Fibroblast of skin of abdomen (primary cell): ENCODE measurements around the gene EVA1C.
"Not testable (repeated sequence)": the region's sequence is repeated elsewhere in the genome, so short reads cannot be mapped to it uniquely, and the experiment has no call there.

Experiments
- DNase-seq: peaks from one replicate; pipeline ENCODE4 v3.0.0-alpha.2; 2013

EVA1C gene

DNA sequence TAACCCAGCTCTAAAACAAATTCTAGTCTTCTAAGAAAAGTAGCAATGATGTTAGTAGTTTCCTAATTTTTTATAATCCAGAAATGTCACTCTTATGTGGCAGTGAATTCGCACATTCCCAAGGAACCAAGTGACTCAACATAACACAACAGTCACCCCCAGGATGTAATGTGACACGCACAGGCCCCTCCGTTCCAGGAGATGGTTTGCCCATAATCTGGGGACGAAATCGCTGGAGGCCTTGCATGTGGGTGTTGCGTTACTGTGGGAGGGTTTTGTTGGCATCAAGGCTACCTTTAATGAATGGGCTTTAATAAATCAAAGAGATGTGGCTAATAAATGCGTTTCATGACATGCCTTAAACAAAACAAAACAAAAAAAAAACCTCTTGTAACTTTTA is 50.9 kb downstream of the EVA1C start:
- DNase-seq, result no peak

DNA sequence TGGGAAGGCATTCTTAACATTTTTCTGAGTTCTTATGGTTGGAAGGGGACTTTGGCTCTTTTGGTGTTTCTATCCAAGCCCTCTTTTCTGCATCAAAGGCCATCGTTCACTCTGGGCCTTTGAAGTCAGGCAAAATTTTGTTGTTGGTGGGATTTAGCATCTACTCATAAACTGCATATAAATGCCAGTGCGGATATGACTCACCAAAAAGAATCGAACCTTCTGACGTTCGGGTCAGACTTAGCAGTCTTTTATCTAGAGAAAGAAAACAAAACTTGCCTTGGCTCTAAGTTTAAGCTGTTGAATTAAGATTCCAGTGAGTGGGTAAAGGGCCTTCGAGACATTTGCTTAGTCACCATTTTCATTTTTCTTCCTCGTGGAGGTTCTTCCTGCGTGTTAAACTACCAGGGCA is 51.4 kb downstream of the EVA1C start:
- DNase-seq, result peak; percentile 34

DNA sequence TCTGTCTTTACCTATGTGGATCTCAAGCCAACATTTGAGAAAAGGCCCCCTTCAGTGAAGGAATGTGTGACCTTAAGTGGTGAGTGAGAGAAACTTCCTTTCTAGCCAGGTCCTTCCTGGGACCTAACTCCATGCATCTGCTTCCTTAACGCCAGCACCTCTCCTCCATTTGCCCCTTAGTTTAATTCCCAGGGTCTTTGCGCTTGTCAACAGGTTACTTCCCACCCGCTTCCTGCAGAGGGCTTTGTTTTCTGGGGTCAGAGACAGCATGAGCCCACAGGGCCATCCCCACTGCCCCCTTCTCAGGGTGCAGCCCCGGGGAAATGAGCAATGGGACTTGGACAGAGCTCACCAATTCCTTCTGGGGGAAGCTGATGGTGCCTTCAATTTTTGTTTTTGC is 54.8 kb downstream of the EVA1C start:
- DNase-seq, result no peak

DNA sequence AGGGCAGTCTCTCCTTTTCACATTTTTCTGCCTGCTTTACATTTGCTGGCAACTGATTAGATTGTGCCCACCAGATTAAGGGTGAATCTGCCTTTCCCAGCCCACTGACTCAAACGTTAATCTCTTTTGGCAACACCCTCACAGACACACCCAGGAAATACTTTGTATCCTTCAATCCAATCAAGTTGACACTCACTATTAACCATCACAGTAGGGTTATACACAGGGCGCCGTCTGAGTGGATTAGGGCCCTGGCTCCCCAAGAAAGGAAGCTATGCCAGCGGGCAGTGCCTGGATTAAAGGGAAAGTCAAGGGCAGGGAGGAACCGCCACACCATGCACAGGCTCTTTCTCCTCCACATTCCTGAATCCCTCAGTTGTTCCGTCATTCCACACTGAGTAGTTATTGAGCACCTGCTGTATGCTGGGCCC is 56.2 kb downstream of the EVA1C start:
- no peak for DNase-seq

DNA sequence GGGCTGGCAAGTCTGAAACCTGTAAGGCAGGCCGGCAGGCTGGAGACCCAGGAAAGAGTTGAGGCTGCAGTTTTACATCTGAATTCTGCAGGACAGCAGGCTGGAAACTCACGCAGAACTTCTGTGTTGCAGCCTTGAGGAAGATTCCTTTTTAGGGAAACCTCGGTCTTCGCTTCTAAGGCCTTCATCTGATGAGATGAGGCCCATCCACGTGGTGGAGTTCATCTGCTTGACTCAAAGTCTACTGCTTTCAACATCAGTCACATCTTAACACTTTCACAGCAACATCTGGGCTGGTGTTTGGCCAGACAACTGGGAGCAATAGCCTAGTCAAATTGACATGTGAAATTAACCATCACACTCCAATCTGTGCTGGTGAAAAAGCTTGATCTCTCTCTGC is 57.1 kb downstream of the EVA1C start:
- DNase-seq, result no peak

DNA sequence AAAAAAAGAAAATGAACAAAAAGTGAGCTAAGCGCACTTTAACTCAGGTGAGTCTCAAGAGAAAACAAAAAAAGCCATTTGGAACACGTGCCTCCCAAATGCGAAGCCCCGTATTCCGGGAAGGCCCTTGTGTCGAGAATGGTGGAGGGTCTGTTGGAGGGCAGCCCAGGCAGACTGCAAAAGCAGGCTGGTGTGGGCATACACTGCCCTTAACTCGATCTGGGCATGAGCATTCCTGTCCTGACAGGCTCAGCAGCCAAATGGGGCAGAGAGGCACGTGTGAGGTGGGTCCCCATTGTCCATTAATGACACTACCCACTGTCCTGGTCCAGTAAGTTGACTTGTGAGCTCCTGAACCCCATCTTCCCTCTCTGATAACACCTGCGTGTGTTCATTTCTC is 57.7 kb downstream of the EVA1C start:
- DNase-seq, result no peak

DNA sequence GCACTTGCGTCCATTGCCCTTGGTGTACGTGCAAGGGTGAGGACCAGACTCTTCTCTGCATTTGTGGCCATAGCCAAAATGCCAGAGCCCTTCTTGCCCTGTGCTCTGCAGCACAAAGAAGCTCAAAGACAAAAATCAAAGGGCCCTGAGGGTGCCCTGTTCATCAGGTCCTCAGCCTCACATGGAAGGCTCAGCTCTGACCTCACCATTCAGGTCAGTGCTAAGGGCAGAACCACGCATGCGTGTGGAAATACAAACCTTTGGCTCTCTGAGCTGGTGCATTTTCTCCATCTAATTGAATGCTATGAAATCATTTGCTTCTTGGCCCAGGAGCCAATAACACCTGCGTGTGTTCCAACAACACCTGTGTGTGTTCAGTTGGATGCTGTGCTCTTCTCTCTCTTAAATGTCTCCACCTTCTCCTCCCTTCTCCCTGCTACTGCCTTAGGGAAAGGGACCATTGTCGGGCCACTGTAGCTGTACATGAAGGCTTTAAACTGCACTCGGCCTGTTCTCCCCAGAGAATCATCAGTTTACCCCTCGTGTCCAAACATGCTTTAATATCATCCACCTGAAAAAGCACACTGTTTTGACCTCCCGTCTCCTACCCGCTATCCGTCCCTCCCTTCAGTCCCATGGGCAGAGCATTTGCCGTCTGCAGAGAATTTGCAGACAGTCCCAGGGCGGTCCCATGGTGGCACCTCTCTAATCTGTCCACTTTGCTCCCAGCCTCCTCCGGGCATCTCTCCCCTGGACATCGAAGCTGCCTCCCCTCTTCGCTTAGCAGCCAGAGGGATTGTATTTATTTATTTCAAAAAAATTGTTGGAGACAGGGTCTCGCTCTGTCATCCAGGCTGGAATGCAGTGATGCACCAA is 60.6 kb downstream of the EVA1C start:
- no peak for DNase-seq

DNA sequence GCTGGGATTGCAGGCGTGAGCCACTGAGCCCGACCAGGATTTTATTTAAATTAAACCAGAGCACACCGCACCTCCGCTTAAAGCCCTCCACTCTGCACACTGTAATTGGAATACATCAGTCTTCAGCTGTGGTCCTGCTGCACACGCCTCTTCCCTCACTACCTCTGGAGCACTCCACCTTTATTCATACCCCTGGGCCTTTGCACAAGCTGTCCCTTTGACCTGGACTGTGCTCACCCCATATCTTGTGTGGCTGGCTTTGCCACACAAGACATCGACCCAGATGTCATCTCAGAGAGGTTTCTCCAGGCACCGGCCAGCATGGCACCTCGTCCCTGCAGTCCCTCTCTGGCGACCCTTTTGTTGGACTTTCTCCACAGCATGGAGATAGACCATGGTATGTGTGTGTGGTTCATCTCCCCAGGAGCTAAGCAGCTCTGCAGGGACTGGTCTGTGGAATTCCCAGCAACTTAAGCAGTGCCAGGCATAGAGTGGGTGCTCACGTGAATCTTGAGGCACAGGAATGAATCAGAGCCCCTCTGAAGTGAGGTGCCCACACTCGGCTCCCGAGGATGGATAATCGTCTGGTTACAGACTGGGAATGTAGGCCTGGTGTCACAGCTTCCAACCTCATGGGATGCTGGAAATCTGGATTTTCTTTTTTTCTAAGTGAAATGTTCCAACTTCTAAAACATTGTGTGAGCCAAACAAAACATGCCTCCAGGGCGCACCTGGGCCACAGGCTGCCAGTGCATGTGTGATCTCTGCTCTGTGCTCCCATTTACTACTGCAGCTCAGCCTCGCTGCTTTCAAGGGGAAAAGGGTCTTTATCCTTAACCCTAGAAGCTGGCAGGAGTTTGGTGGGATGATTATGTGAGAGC is 61.9 kb downstream of the EVA1C start:
- DNase-seq, result no peak

DNA sequence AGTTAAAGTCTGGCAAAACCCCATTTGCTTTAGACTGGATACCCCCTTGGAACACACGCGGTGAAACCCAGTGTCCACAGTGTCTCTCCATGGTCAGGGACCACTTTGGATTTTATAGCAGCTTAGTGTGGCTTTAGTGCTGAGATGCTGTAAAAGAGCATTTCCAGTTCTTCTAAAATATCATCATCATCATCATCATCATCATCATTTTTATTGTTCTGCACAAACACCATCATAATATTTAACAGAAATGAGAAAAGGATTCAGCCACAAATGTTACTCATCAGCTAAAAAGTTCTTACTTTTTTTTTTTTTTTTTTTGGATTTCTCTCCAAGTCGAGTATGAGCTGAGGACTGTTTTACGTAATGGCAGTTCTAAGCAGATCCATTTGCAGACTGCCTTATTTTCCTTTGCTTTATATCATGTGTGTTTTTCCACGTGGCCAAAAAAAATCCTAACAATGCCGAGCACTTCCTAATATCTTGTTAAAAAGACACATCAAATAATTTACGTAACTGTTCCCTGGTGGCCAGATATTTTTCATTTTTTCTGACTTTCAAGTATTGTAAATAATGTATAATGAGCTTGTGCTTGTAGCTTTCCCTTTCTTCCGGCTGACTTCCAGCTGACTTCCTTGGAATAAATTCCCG is 62.8 kb downstream of the EVA1C start:
- DNase-seq, result peak; percentile 84

DNA sequence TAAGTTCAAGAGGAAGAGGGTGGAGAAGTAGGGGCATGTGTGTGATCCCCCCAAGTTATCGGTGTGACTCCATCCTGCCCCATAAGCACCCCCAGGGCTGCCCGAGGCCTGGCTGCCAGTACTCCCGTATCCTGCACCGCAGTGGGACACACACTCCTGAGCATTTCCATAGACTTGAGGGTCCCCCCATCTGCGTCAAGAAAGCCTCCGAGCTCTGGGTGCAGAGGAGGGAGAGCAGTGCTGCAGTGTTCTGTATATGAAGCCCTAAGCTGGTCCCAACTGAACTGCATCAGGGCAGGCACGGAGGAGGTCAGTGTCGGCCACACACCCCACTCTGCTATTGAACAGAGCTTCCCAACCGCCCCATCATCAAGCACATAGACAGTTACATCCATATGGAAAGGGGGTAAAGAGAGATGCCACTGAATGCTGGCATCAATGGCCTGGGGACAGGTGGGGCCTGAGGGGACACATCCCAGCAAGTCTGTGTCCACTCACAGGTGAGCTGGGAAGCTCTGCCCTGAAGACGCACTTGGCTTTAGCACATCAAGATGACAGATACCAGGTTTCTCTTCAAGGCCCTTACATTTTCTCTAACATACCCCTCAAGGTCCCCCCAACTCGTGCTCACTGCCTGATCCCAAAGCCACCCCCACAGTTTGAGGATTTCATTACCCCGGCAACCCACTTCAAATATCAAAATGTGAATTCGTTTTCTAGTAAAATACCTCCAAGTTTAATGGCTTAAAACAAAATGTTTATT is 64.3 kb downstream of the EVA1C start:
- DNase-seq, result no peak

DNA sequence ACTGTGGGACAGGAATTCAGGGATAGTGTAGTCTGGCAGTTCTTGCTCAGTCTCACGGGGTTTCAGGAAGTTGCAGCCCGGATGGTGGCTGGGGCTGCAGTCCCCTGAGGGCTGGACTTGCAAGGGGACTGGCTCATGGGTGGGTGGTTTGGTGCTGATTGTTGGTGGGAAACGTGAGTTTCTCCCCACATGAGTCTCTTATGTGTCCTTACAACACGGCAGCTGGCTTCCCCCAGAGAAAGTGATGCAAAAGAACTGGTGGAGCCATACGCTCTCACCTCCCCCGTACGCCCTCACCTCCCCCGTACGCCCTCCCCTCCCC is 64.9 kb downstream of the EVA1C start:
- no peak for DNase-seq

DNA sequence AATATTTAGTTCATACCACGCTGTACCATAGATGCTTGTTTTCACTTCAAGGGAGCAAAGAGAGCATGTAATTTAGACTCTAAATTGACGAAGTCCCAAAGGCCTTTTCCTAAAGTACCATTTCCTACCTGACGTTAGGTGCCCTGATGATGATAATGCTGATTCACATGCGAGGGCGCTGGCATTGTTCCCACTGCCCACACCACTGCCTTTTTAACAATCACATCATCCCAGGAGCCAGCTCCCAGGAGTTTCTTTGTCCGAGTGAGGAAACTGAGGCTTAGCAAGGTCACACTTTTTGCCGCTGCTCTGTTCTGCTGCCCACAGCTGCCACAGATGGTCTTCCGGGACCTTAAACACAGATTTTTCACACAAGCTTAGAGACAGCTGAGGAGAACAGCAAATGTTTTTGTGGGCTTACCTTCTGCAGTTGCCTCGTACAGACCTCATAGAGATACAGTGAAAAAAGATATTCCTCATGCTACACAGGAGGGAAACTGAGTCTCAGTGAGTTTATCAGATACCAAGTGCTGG is 69.4 kb downstream of the EVA1C start:
- DNase-seq, result no peak

DNA sequence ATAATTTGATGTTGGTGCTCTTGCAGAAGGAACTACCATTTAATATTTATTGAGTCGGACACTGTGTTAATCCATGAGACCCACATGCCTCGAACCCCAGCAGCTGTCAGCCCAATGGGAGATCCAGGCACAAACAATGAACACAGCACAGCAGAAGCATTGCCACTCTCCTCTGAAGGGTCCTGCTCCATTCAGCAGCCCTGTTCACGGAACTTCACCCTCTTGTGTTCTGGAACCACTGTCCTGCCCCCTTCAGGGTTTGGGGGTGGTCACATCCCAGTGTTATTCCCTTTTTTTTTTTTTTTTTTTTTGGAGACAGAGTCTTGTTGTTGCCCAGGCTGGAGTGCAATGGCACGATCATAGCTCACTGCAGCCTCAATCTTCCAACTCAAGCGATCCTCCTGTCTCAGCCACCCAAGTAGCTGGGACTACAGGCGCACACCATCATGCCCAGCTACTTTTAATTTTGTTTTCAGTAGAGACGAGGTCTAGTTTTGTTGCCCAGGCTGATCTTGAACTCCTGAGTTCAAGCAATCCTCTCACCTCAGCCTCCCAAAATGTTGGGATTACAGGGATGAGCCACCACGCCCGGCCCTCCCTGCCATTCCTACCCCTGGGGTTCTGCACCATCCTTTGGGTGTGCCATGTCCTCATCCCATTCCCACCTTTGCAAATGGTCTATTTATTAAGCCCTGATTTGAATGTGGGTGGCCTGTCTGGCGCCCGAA is 70.2 kb downstream of the EVA1C start:
- DNase-seq, result no peak

DNA sequence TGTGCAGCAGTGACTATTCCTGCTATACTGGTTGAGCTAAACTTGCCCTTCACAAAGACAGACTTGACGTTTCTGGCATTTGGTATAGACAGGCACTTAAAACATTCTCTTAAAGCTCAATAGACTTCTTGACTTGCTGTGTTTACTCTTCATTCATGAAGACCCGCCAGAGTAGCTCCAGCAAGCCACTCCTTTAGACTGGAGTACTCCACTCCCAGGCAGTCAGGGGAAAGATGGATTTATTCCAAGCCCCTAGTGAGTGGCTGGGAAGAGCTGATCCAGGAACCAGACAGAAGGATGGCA is 70.7 kb downstream of the EVA1C start:
- no peak for DNase-seq

DNA sequence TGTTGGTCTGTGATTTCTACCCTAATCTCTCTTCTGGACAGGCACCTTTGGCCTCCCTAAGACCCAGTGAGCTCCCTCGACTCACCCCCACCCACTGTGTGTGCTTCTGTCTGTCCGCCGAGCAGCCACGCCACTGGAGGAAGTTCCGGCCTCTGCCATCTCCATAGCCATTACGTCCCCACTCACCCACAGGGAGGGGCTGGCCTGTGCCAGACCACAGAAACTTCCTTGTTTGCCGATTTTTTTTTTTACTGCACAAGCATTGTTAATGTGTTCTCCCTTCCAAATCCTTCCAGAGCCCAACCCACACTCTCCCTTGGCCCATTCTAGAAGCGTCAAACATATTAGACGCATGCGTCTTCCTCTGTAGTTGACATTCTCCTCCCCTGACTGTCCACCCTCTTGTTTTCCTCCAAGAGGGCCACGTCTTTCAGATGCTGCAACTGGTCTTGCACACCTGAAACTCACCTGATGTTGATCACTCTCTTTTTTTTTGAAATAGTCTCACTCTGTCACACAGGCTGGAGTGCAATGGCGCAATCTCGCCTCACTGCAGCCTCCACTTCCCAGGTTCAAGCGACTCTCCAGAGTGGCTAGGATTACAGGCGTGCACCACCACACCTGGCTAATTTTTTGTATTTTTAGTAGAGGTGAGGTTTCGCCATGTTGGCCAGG is 72.3 kb downstream of the EVA1C start:
- no peak for DNase-seq

DNA sequence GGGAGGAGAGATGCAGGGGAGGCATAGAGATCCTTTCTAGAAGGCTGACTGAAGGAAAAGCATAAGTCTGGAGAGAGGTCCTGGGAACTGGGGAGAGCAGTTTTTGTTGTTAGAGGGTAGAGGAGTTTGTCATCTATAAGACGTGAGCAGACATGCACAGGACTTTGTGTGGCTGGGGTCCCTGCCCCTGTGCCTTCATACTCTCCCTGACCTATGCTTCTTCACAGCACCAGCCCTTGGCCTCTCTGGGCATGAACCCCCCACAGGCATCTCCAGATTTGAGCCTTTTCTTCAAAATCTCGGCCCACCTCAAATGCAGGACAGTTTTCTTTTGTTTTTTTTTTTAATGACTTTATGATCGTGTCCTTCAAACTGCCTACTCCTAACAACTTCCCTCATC is 79.9 kb downstream of the EVA1C start:
- DNase-seq, result no peak

DNA sequence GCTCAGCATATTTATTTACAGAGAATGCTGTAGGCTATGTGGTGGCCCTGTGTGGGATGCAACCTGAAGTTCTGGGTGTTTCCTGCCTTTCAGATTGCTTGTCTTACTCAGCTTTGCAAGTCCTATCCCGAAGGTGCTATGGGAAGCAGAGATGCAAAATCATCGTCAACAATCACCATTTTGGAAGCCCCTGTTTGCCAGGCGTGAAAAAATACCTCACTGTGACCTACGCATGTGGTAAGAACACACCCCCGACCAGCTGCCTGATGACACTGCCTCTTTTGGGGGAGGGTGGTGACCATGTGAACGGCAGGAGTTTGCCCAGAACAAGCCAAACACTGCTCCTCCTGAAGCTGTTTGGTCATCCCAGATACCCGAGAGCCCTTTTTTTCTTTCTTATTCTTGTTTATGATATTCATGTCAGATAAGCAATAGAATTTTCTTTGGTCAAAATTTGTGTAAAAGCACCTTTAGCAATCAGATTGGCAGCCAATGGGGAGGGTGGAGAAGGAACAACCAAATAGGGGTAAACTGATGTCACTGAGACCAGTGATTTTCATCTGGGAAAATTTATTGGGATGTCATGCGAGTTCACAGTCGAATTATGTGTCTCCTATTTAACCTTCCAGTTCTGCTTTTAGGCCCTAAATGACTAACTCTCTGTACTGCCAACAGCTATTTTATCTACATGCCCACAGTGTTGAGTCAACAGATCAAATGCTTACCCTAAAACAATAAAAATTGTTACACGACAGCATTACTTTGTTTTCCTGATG is 82.6 kb downstream of the EVA1C start:
- DNase-seq, result peak; percentile 14

DNA sequence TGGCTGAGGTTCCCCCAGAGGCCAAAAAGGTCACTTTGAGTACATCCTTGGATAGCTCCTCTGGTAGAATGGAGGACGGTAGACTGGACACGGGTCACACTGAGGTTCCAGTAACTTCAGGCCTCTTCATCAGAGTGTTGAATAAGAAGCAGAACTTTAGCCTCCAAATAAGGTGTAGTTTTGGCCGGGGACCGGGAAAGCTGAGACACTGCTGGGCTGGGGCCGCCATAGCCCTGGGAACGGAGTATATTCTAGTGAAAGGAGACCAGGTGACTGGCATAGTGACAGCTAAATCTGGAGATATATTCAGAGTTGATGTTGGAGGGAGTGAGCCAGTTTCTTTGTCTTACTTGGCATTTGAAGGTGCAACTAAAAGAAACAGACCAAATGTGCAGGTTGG is 84.1 kb downstream of the EVA1C start:
- no peak for DNase-seq

DNA sequence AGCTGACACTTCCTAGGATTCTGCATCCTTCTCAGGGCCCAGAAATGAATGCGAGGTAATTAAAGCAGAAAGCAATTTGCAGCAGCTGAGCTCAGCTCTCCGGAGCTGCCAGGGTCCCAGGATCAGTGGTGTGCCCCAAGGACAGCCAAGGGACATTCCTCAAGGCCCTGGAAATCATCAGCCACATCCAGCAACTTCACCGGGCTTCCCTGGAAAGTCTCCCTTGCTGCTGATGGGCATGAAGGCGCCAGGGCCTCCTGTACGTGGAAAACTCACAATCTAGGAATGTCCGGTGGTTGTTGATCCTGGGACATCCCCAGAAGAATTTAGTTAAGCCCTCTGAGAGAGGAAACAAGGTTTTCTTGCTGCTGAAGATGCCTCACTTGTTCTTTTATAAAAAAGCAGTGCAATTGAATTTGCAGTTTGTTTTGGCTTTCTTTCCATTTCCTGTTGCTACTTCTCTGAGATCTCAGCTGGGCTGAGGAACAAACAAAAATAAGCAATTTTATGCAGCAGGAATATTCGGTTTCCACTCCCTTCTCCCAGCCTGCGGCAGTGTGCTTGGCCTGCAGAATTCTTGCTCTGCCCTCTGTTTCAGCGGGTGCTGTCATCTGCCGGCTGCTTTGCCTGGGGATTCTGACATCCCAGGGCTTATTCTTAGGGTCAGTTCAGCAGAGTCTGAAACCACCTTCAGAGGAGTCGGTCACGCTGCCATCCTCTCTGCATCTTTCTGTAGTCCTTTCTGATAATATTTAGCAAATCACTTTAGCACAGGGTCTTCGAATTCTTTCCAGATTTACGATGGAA is 86.9 kb downstream of the EVA1C start:
- DNase-seq, result peak; percentile 32

DNA sequence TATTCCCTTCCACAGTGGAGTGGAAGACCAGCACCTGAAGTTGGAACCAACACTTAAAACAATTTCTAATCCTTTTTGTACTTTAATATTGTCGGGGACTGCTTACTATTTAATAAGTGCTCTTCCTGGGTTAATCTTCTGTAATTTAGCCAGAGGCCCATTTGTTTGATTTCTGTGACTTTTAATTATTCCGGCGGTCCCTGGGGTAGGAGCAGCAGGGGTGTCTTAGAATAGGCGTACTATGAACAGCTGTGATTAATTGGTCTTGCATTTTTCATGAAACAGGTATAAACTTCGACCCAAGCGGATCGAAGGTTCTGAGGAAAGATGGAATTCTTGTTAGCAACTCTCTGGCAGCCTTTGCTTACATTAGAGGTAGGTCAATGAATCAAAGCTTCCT is 91.1 kb downstream of the EVA1C start:
- not testable (repeated sequence) for DNase-seq
